DMS114 treated with DMSO at 0.1 percent for 48 hours (cell line): Measurements from ENCODE around the gene ITM2A.
A peak's percentile ranks its signal among the peaks of the same experiment; 100 is the strongest.

Experiments
- DNase-seq: peaks from one replicate; lab custom pipeline; 2025; ENCODE audit not compliant: unreplicated experiment; lab: John Stamatoyannopoulos, UW

The ITM2A gene

GRCh38 chrX:79366873-79367749 is at the start of gene ITM2A:
TSS of gene ITM2A (minus strand) at chrX:79367334. CDS start at chrX:79367215, 119 bp downstream.
- no peak for DNase-seq

- no peak for DNase-seq
Measured at GRCh38 chrX:79415056-79415455, 47.9 kb upstream of the ITM2A start.

- no peak for DNase-seq
Measured at GRCh38 chrX:79413963-79414362, 46.8 kb upstream of the ITM2A start.

- peak; percentile 5 for DNase-seq
Measured at GRCh38 chrX:79412972-79413371, 45.8 kb upstream of the ITM2A start.

GRCh38 chrX:79412166-79412565 is 45.0 kb upstream of the ITM2A start:
- DNase-seq = no peak

- no peak for DNase-seq
Measured at GRCh38 chrX:79409657-79410056, 42.5 kb upstream of the ITM2A start.

- DNase-seq = no peak
Measured at GRCh38 chrX:79408623-79409322, 41.6 kb upstream of the ITM2A start.

- no peak for DNase-seq
Measured at GRCh38 chrX:79400623-79401022, 33.5 kb upstream of the ITM2A start.

- no peak for DNase-seq
Measured at GRCh38 chrX:79375340-79375739, 8.2 kb upstream of the ITM2A start.

GRCh38 chrX:79371640-79372039 is 4.5 kb upstream of the ITM2A start:
- no peak for DNase-seq

- DNase-seq = no peak
Measured at GRCh38 chrX:79371101-79371500, 4.0 kb upstream of the ITM2A start.

GRCh38 chrX:79369871-79370270 is 2.7 kb upstream of the ITM2A start:
- no peak for DNase-seq

- no peak for DNase-seq
Measured at GRCh38 chrX:79368441-79368840, 1.3 kb upstream of the ITM2A start.

- no peak for DNase-seq
Measured at GRCh38 chrX:79367907-79368306, 773 bp upstream of the ITM2A start.

- DNase-seq = no peak
Measured at GRCh38 chrX:79366556-79366872, 620 bp downstream of the ITM2A start.

GRCh38 chrX:79365591-79365990 is 1.5 kb downstream of the ITM2A start:
- DNase-seq = no peak

GRCh38 chrX:79364306-79364705 is 2.8 kb downstream of the ITM2A start:
- DNase-seq = no peak

GRCh38 chrX:79361192-79361870 is 5.8 kb downstream of the ITM2A start:
- no peak for DNase-seq

- no peak for DNase-seq
Measured at GRCh38 chrX:79336869-79337815, 30.0 kb downstream of the ITM2A start.

GRCh38 chrX:79330022-79330421 is 37.1 kb downstream of the ITM2A start:
- DNase-seq = no peak
